Mucosa of descending colon (tissue), 3 donors: ENCODE data around the gene SLC37A1. TPM values are rescaled to one million over a fixed set of nuclear protein-coding genes. Genes with fewer than 3 reads are reported as not detected.

Source experiments
- ATAC-seq: fragments of 200-7000 bp; cut with Tn5 transposase; one replicate; pipeline ENCODE4 v1.9.1; 2020; ENCODE audit warnings: mild to moderate bottlenecking, moderate library complexity
- DNase-seq, 3 donors: peaks; one replicate each; pipeline ENCODE4 v3.0.0-alpha.2; 2020
- H3K36me3 ChIP-seq: fragments of 200-600 bp; one replicate; pipeline ENCODE4 v1.8.0; 2021; ENCODE audit warnings: low read depth, mild to moderate bottlenecking
- H3K4me1 ChIP-seq: fragments of 200-600 bp; one replicate; pipeline ENCODE4 v1.8.0; 2021; ENCODE audit warnings: low read depth, mild to moderate bottlenecking
- H3K4me3 ChIP-seq: fragments of 200-600 bp; one replicate; pipeline ENCODE4 v1.8.0; 2021; ENCODE audit warnings: mild to moderate bottlenecking
- H3K9me3 ChIP-seq: fragments of 200-600 bp; one replicate; pipeline ENCODE4 v1.8.0; 2021; ENCODE audit warnings: mild to moderate bottlenecking
- intact Hi-C, 2 donors: fragments of 100-400 bp; cut with DNase I in 1 of 2; cut with micrococcal nuclease in 1 of 2; formaldehyde crosslinking; loops; one replicate each; pipeline versions ENCODE4 v1.11.0 to v1.11.1; 2022; cut with DNase I, micrococcal nuclease
- total RNA-seq, 3 donors: library from RNA; stranded (reverse); fragmentation: NEBNext Ultra II Directional in 2 of 3; extraction: Animal tissue kit (Norgen Biotek cat#: 25700) in 2 of 3; gene quantifications; one replicate each; pipeline versions ENCODE4 v1.2.1 to v1.2.4, GENCODE V29; 2021 to 2023
- TF ChIP-seq, protein P1 (sequence below): fragments of 200-600 bp; IDR thresholded peaks from one replicate; pipeline ENCODE4 v1.8.0; 2022; ENCODE audit warnings: antibody characterized with exemption, mild to moderate bottlenecking
- donor health status: DM: no; HTN: no; CAD: no; lungs with moderate emphysema.
- donor health status: DM: no; HTN: no; CAD: no.
- donor health status: DM: no; HTN: yes; CAD: no.

Gene SLC37A1
- total RNA-seq, 3 donors from 2014 or later = 52.3 to 179 (median 92.3) TPM

DNA sequence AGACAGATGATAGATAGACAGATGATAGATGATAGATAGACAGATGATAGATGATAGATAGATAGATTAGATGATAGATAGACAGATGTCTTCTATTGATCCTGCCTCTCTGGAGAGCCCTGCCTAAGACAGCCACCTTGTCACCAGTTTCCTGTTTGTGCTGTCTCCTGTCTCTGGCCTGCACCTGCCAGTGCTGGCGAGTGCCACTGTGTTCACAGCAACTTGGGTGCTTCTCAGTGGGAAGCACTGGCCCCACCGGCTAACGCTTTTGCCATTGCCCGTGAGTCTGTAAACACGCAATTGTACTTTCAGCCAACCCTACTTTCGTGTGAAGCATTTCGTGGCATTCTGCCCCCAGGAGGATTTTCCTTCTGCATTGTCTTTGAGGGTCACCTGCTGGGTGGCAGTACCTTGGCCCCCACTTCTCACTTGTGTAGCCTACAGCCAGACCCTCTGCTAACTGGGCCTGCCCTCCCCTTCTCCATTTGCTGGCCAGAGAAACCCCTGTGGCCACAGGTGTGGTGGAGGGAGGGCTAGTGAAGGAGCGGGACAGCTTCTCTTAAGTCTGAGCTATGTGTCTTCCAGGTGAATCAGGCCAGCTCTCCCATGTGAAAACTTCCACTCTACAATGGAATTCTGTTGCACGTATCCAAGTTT is 116.4 kb downstream of the SLC37A1 start:
- H3K9me3 ChIP-seq = no peaks in the 10 kb centered on the region
- intact Hi-C loops = no loop called here
- ATAC-seq (no peak), DNase-seq (peak in 1 of 3 donors; percentile 19)
- no peaks in the 10 kb centered on the region for H3K36me3 ChIP-seq
- TF ChIP-seq, protein P1, sequence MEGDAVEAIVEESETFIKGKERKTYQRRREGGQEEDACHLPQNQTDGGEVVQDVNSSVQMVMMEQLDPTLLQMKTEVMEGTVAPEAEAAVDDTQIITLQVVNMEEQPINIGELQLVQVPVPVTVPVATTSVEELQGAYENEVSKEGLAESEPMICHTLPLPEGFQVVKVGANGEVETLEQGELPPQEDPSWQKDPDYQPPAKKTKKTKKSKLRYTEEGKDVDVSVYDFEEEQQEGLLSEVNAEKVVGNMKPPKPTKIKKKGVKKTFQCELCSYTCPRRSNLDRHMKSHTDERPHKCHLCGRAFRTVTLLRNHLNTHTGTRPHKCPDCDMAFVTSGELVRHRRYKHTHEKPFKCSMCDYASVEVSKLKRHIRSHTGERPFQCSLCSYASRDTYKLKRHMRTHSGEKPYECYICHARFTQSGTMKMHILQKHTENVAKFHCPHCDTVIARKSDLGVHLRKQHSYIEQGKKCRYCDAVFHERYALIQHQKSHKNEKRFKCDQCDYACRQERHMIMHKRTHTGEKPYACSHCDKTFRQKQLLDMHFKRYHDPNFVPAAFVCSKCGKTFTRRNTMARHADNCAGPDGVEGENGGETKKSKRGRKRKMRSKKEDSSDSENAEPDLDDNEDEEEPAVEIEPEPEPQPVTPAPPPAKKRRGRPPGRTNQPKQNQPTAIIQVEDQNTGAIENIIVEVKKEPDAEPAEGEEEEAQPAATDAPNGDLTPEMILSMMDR = no peak
- no peak overlapping the region for H3K4me3 ChIP-seq
- H3K4me1 ChIP-seq = no peaks in the 10 kb centered on the region

DNA sequence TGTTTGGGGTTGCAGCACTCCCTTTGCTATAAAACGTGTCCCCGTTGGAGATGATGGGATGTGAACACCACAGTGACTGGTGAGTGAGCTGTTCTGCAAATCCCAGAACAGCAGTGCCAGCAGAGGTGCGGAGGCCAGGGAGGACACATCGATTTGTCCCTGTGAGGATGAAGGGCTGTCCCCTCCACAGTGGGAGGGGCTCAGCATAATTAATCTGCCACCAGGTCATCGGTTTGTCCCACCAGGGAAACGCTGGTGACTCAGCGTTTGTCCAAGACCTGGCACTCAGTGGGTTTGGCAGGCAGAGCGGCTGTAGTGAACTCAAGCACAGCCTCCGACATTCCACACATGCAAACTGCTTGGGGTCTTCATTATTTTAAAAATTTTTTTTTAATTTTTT is 117.0 kb downstream of the SLC37A1 start:
- TF ChIP-seq, protein P1 = no peak
- no peak overlapping the region for H3K4me3 ChIP-seq
- H3K9me3 ChIP-seq = no peaks in the 10 kb centered on the region
- H3K4me1 ChIP-seq = no peaks in the 10 kb centered on the region
- ATAC-seq (no peak), DNase-seq (no peak)
- intact Hi-C loops = no loop called here
- H3K36me3 ChIP-seq = no peaks in the 10 kb centered on the region

Other genes with a start within 250 kb of the SLC37A1 start
- 1,000 to 10,000 TPM in 2 of 3 donors, 100 to 1,000 TPM in 1; 614 to 2,641 (median 2,419) TPM for gene TFF3, start 198.4 kb upstream of the SLC37A1 start, total RNA-seq
- gene TFF2, start 162.9 kb upstream of the SLC37A1 start, total RNA-seq = 1 to 10 TPM in 2 of 3 donors, not detected in 1; 1.1 to 1.7 TPM
- 100 to 1,000 TPM in 1 of 3 donors, 10 to 100 TPM in 1, 1 to 10 TPM in 1; 6.0 to 206 (median 60.1) TPM for gene TFF1, start 147.3 kb upstream of the SLC37A1 start, total RNA-seq
- under 1 TPM; 0.35 to 0.72 (median 0.69) TPM for gene TMPRSS3, start 117.8 kb upstream of the SLC37A1 start, total RNA-seq
- 1 to 10 TPM in 2 of 3 donors, under 1 TPM in 1; 0.60 to 2.5 (median 1.8) TPM for gene UBASH3A, start 110.0 kb upstream of the SLC37A1 start, total RNA-seq
- gene RSPH1, start 17.6 kb upstream of the SLC37A1 start, total RNA-seq = 1 to 10 TPM; 4.0 to 7.6 (median 4.5) TPM
- gene PDE9A, start 139.8 kb downstream of the SLC37A1 start, total RNA-seq = 100 to 1,000 TPM in 2 of 3 donors, 10 to 100 TPM in 1; 98.4 to 200 (median 167) TPM